Measurements from ENCODE around the gene AFF3. TPM values are rescaled to one million over a fixed set of nuclear protein-coding genes. Genes with fewer than 3 reads are reported as not detected.

Gene AFF3
- total and polyA plus RNA-seq, 3 experiments from 2014 or later: 0.48 to 1.3 (median 0.53) TPM

DNA sequence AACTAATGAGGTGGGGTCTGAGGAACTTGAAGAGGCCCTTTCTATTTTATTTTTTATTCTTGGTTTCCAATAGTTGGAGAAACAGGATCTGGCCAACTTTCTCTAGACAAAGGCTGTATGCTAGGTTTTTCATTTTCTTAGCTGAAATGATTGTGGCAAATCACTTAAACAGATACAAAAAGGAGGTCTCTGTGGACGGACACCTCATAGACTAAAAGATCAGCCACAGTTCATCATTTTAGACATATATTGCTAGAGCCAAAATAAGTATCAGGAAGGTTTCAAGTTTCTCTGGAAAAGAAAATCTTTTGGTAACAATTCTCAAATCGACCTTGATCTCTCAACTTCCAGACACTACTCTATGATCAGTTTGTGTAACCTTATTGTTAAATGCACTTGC is 428.0 kb downstream of the AFF3 start:
- CTCF ChIA-PET: no interaction called here
- DNase-seq: no peak

GRCh38 chr2:99711144-99711543 is 431.2 kb downstream of the AFF3 start:
- no peaks in the 10 kb centered on the region for H3K4me1 ChIP-seq (ENCODE audit: insufficient read depth, low read length)
- no peaks in the 10 kb centered on the region for H3K36me3 ChIP-seq (ENCODE audit: insufficient read depth, low read length)
- no peak overlapping the region for H3K27ac ChIP-seq (ENCODE audit: low read depth, low read length)
- no peaks in the 10 kb centered on the region for H3K27me3 ChIP-seq (ENCODE audit: insufficient read depth, low read length, poor library complexity, severe bottlenecking)
- H3K9me3 ChIP-seq (ENCODE audit: low read length): no peaks in the 10 kb centered on the region
- Mint-ChIP-seq H3K4me3 (no peak overlapping the region), H3K27ac (no peak overlapping the region), H3K27me3 (no peaks in the 10 kb centered on the region), H3K36me3 (no peaks in the 10 kb centered on the region), H3K4me1 (no peaks in the 10 kb centered on the region), H3K9me3 (no peaks in the 10 kb centered on the region)
- no peak for DNase-seq
- H3K4me3 ChIP-seq (ENCODE audit: low read length): no peak overlapping the region
- CTCF ChIA-PET: no interaction called here
- POLR2A ChIA-PET: no interaction called here

More for the DNA sequence above, 428.0 kb downstream of the AFF3 start:
- Histone ChIP-seq H3K36me3 (ENCODE audit: insufficient read depth, low read length) (no peaks in the 10 kb centered on the region), H3K4me1 (ENCODE audit: insufficient read depth, low read length) (no peaks in the 10 kb centered on the region), H3K27ac (ENCODE audit: low read depth, low read length) (no peak overlapping the region), H3K4me3 (ENCODE audit: low read length) (no peak overlapping the region), H3K27me3 (ENCODE audit: insufficient read depth, low read length, poor library complexity, severe bottlenecking) (no peaks in the 10 kb centered on the region), H3K9me3 (ENCODE audit: low read length) (no peaks in the 10 kb centered on the region)
- no peaks in the 10 kb centered on the region for H3K9me3 Mint-ChIP-seq
- H3K36me3 Mint-ChIP-seq: no peaks in the 10 kb centered on the region
- POLR2A ChIA-PET: no interaction called here
- no peaks in the 10 kb centered on the region for H3K4me1 Mint-ChIP-seq
- no peaks in the 10 kb centered on the region for H3K27me3 Mint-ChIP-seq
- no peak overlapping the region for H3K4me3 Mint-ChIP-seq
- H3K27ac Mint-ChIP-seq: no peak overlapping the region

DNA sequence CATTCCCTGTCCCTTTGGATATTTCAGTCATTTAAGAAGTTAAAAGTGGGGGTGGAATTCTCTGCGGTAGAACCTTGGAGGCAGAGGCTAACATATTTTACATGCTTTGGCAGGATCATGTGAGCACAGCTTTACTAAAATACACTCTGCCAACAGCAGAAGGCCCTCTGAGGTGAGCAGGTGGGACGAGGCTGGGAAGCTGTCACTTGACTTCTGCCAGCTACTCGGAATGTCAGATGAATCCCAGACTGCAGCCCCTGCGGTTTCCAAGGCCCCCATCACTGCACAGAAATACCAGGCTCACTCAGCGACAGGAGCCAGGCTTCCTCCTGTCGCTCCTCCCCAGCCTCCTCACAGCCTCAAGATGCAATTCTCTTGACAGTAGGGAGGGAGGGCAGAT is 431.7 kb downstream of the AFF3 start:
- Histone ChIP-seq H3K36me3 (ENCODE audit: insufficient read depth, low read length) (no peaks in the 10 kb centered on the region), H3K27me3 (ENCODE audit: insufficient read depth, low read length, poor library complexity, severe bottlenecking) (no peaks in the 10 kb centered on the region), H3K4me1 (ENCODE audit: insufficient read depth, low read length) (no peaks in the 10 kb centered on the region), H3K27ac (ENCODE audit: low read depth, low read length) (no peak overlapping the region), H3K9me3 (ENCODE audit: low read length) (no peaks in the 10 kb centered on the region), H3K4me3 (ENCODE audit: low read length) (no peak overlapping the region)
- Mint-ChIP-seq H3K36me3 (no peaks in the 10 kb centered on the region), H3K27ac (no peak overlapping the region), H3K4me3 (no peak overlapping the region), H3K4me1 (no peaks in the 10 kb centered on the region), H3K27me3 (no peaks in the 10 kb centered on the region), H3K9me3 (no peaks in the 10 kb centered on the region)
- ChIA-PET CTCF (no interaction called here), POLR2A (no interaction called here)
- no peak for DNase-seq

GRCh38 chr2:99709229-99709628 is 433.2 kb downstream of the AFF3 start:
- Mint-ChIP-seq H3K4me3 (no peak overlapping the region), H3K27ac (no peak overlapping the region), H3K36me3 (no peaks in the 10 kb centered on the region), H3K27me3 (peaks cover 2 to 6% of the 10 kb centered on the region in 2 donors), H3K9me3 (no peaks in the 10 kb centered on the region), H3K4me1 (no peaks in the 10 kb centered on the region)
- Histone ChIP-seq H3K4me1 (ENCODE audit: insufficient read depth, low read length) (no peaks in the 10 kb centered on the region), H3K9me3 (ENCODE audit: low read length) (no peaks in the 10 kb centered on the region), H3K36me3 (ENCODE audit: insufficient read depth, low read length) (no peaks in the 10 kb centered on the region), H3K4me3 (ENCODE audit: low read length) (no peak overlapping the region), H3K27ac (ENCODE audit: low read depth, low read length) (no peak overlapping the region), H3K27me3 (ENCODE audit: insufficient read depth, low read length, poor library complexity, severe bottlenecking) (no peaks in the 10 kb centered on the region)
- no peak for DNase-seq
- CTCF ChIA-PET: no interaction called here
- POLR2A ChIA-PET: no interaction called here

DNA sequence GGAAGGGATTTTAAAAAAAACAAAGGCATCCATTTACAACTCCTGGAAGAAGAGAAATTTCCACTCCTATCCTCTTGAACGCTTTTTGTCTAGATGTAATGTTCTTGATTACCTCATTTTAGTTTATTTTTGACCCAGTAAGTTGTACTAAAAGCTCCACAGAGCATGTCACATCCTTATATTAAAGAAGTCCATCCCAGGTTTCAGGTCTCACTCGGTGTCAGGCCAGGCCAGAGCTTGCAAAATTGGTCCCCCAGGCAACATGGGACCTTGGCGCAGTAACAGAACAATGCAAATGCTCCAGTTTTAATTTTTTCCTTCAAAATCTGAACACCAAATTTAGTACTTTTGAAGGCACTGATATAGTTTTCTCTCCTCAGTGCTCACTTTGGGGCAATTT is 434.2 kb downstream of the AFF3 start:
- DNase-seq: no peak
- no peak overlapping the region for H3K4me3 ChIP-seq (ENCODE audit: low read length)
- H3K9me3 ChIP-seq (ENCODE audit: low read length): no peaks in the 10 kb centered on the region
- H3K36me3 ChIP-seq (ENCODE audit: insufficient read depth, low read length): no peaks in the 10 kb centered on the region
- Mint-ChIP-seq H3K36me3 (no peaks in the 10 kb centered on the region), H3K4me1 (no peaks in the 10 kb centered on the region), H3K4me3 (no peak overlapping the region), H3K9me3 (no peaks in the 10 kb centered on the region), H3K27me3 (peaks cover 4 to 13% of the 10 kb centered on the region in 2 donors), H3K27ac (no peak overlapping the region)
- CTCF ChIA-PET: no interaction called here
- POLR2A ChIA-PET: no interaction called here
- no peaks in the 10 kb centered on the region for H3K27me3 ChIP-seq (ENCODE audit: insufficient read depth, low read length, poor library complexity, severe bottlenecking)
- no peak overlapping the region for H3K27ac ChIP-seq (ENCODE audit: low read depth, low read length)
- no peaks in the 10 kb centered on the region for H3K4me1 ChIP-seq (ENCODE audit: insufficient read depth, low read length)

- no peaks in the 10 kb centered on the region for H3K36me3 Mint-ChIP-seq
- CTCF ChIA-PET: no interaction called here
- no peaks in the 10 kb centered on the region for H3K36me3 ChIP-seq (ENCODE audit: insufficient read depth, low read length)
Observed at GRCh38 chr2:99707592-99707991, 434.8 kb downstream of the AFF3 start.

GRCh38 chr2:99706735-99707134 is 435.7 kb downstream of the AFF3 start:
- H3K36me3 Mint-ChIP-seq: no peaks in the 10 kb centered on the region
- peaks cover 0 to under 1% (median 0%) of the 10 kb centered on the region in 3 donors for H3K4me1 Mint-ChIP-seq
- no peak overlapping the region for H3K27ac ChIP-seq (ENCODE audit: low read depth, low read length)
- ChIA-PET CTCF (no interaction called here), POLR2A (no interaction called here)
- peaks cover 4 to 18% of the 10 kb centered on the region in 2 donors for H3K27me3 Mint-ChIP-seq
- H3K4me3 ChIP-seq (ENCODE audit: low read length): no peak overlapping the region
- H3K27ac Mint-ChIP-seq: no peak overlapping the region
- H3K36me3 ChIP-seq (ENCODE audit: insufficient read depth, low read length): no peaks in the 10 kb centered on the region
- no peaks in the 10 kb centered on the region for H3K27me3 ChIP-seq (ENCODE audit: insufficient read depth, low read length, poor library complexity, severe bottlenecking)
- no peak for DNase-seq
- H3K9me3 Mint-ChIP-seq: no peaks in the 10 kb centered on the region
- no peak overlapping the region for H3K4me3 Mint-ChIP-seq
- H3K4me1 ChIP-seq (ENCODE audit: insufficient read depth, low read length): no peaks in the 10 kb centered on the region
- H3K9me3 ChIP-seq (ENCODE audit: low read length): no peaks in the 10 kb centered on the region

More at GRCh38 chr2:99707592-99707991, 434.8 kb downstream of the AFF3 start:
- Histone ChIP-seq H3K4me1 (ENCODE audit: insufficient read depth, low read length) (no peaks in the 10 kb centered on the region), H3K27ac (ENCODE audit: low read depth, low read length) (no peak overlapping the region), H3K4me3 (ENCODE audit: low read length) (no peak overlapping the region), H3K27me3 (ENCODE audit: insufficient read depth, low read length, poor library complexity, severe bottlenecking) (no peaks in the 10 kb centered on the region), H3K9me3 (ENCODE audit: low read length) (no peaks in the 10 kb centered on the region)
- Mint-ChIP-seq H3K27me3 (peaks cover 4 to 16% of the 10 kb centered on the region in 2 donors), H3K9me3 (no peaks in the 10 kb centered on the region), H3K4me3 (no peak overlapping the region), H3K4me1 (no peaks in the 10 kb centered on the region), H3K27ac (no peak overlapping the region)
- no peak for DNase-seq
- POLR2A ChIA-PET: no interaction called here

- CTCF ChIA-PET: no interaction called here
- Histone ChIP-seq H3K4me1 (ENCODE audit: insufficient read depth, low read length) (no peaks in the 10 kb centered on the region), H3K36me3 (ENCODE audit: insufficient read depth, low read length) (no peaks in the 10 kb centered on the region)
Observed at GRCh38 chr2:99701503-99701902, 440.9 kb downstream of the AFF3 start.

More at GRCh38 chr2:99701503-99701902, 440.9 kb downstream of the AFF3 start:
- Mint-ChIP-seq H3K9me3 (peaks cover 0 to 2% (median 0%) of the 10 kb centered on the region in 5 donors), H3K27me3 (peaks cover 6 to 21% of the 10 kb centered on the region in 2 donors), H3K4me3 (no peak overlapping the region), H3K36me3 (no peaks in the 10 kb centered on the region), H3K4me1 (peaks cover 0 to 3% (median 0%) of the 10 kb centered on the region in 3 donors), H3K27ac (no peak overlapping the region)
- DNase-seq: no peak
- Histone ChIP-seq H3K27me3 (ENCODE audit: insufficient read depth, low read length, poor library complexity, severe bottlenecking) (no peaks in the 10 kb centered on the region), H3K4me3 (ENCODE audit: low read length) (no peak overlapping the region), H3K9me3 (ENCODE audit: low read length) (no peaks in the 10 kb centered on the region), H3K27ac (ENCODE audit: low read depth, low read length) (no peak overlapping the region)
- POLR2A ChIA-PET: no interaction called here

All from CD8-positive, alpha-beta memory T cell (primary cell).